ENCODE measurements around the gene SPATC1L.

The SPATC1L gene

GRCh38 chr21:46219591-46220239 is 35.5 kb upstream of the SPATC1L start:
- Histone ChIP-seq H3K27ac (no peak overlapping the region), H3K4me3 (no peak overlapping the region)
- DNase-seq (ENCODE audit: low spot score) = no peak
- no peak for TF ChIP-seq CTCF (IDR thresholded peaks at IDR 0.05)

- Histone ChIP-seq H3K27ac (no peak overlapping the region), H3K4me3 (no peak overlapping the region)
- no peak for DNase-seq (ENCODE audit: low spot score)
- no peak for TF ChIP-seq CTCF (IDR thresholded peaks at IDR 0.05)
Observed at GRCh38 chr21:46218906-46219590, 34.8 kb upstream of the SPATC1L start.

- Histone ChIP-seq H3K27ac (no peak overlapping the region), H3K4me3 (no peak overlapping the region)
- no peak for TF ChIP-seq CTCF (IDR thresholded peaks at IDR 0.05)
- DNase-seq (ENCODE audit: low spot score) = peak; percentile 58
Observed at GRCh38 chr21:46217511-46218196, 33.4 kb upstream of the SPATC1L start.

- Histone ChIP-seq H3K27ac (no peak overlapping the region), H3K4me3 (no peak overlapping the region)
- TF ChIP-seq CTCF (IDR thresholded peaks at IDR 0.05) = no peak
- no peak for DNase-seq (ENCODE audit: low spot score)
Observed at GRCh38 chr21:46216132-46216747, 32.0 kb upstream of the SPATC1L start.

- peak; percentile 65 for DNase-seq (ENCODE audit: low spot score)
- TF ChIP-seq CTCF (IDR thresholded peaks at IDR 0.05) = no peak
- no peak overlapping the region for H3K4me3 ChIP-seq
- no peak overlapping the region for H3K27ac ChIP-seq
Observed at GRCh38 chr21:46215436-46216131, 31.3 kb upstream of the SPATC1L start.

GRCh38 chr21:46214478-46215340 is 30.4 kb upstream of the SPATC1L start:
- peak; percentile 67 for DNase-seq (ENCODE audit: low spot score)
- no peak overlapping the region for H3K27ac ChIP-seq
- TF ChIP-seq CTCF (IDR thresholded peaks at IDR 0.05) = no peak
- no peak overlapping the region for H3K4me3 ChIP-seq
